Smooth muscle cell (in vitro differentiated cells): ENCODE measurements around the gene MCRS1. TPM values are rescaled to one million over a fixed set of nuclear protein-coding genes. Genes with fewer than 3 reads are reported as not detected.

Experiments used
- DNase-seq: peaks from one replicate; lab custom pipeline; 2025; ENCODE audit not compliant: unreplicated experiment; lab: John Stamatoyannopoulos, UW
- H2AFZ ChIP-seq: fragments of 200-600 bp; sonication (generic); 2 replicates; pipeline ENCODE4 v1.6.0; 2016; ENCODE audit warnings: antibody characterized with exemption, low read depth, mild to moderate bottlenecking
- H3F3A ChIP-seq: fragments of 200-600 bp; sonication (generic); 2 replicates; pipeline ENCODE4 v1.6.0; 2017; ENCODE audit warnings: antibody characterized with exemption, low read depth
- H3K27ac ChIP-seq: fragments of 200-600 bp; sonication (generic); 2 replicates; pipeline ENCODE4 v1.5.1; 2016; ENCODE audit warnings: low read depth, mild to moderate bottlenecking
- H3K27me3 ChIP-seq: fragments of 200-600 bp; sonication (generic); 2 replicates; pipeline ENCODE4 v1.6.1; 2016; ENCODE audit warnings: low read depth, mild to moderate bottlenecking
- H3K36me3 ChIP-seq: fragments of 200-600 bp; sonication (generic); 2 replicates; pipeline ENCODE4 v1.5.1; 2016; ENCODE audit warnings: low read depth
- H3K4me1 ChIP-seq: fragments of 200-600 bp; sonication (generic); 2 replicates; pipeline ENCODE4 v1.5.1; 2016; ENCODE audit warnings: low read depth
- H3K4me2 ChIP-seq: fragments of 200-600 bp; sonication (generic); 2 replicates; pipeline ENCODE4 v1.6.0; 2016; ENCODE audit warnings: mild to moderate bottlenecking
- H3K4me3 ChIP-seq: fragments of 200-600 bp; sonication (generic); 2 replicates; pipeline ENCODE4 v1.5.1; 2016; ENCODE audit warnings: mild to moderate bottlenecking
- H3K79me2 ChIP-seq: fragments of 200-600 bp; sonication (generic); 2 replicates; pipeline ENCODE4 v1.6.0; 2016; ENCODE audit warnings: low read depth, mild to moderate bottlenecking
- H3K9ac ChIP-seq: fragments of 200-600 bp; sonication (generic); 2 replicates; pipeline ENCODE4 v1.6.0; 2016; ENCODE audit warnings: low read depth
- H3K9me3 ChIP-seq: fragments of 200-600 bp; sonication (generic); replicated peaks from 2 replicates; pipeline ENCODE4 v1.5.1; 2016; ENCODE audit warnings: low read depth
- H4K20me1 ChIP-seq: fragments of 200-600 bp; sonication (generic); 2 replicates; pipeline ENCODE4 v1.6.0; 2016; ENCODE audit warnings: low read depth
- CTCF ChIP-seq: fragments of 200-600 bp; sonication (generic); IDR thresholded peaks from 2 replicates; pipeline ENCODE4 v1.5.1; 2017; ENCODE audit warnings: borderline replicate concordance, mild to moderate bottlenecking, antibody characterized with exemption; ENCODE audit not compliant: insufficient read depth, poor library complexity, severe bottlenecking
- WGBS: methylation state at CpG from one replicate; pipeline ENCODE4 v1.1.7; 2016; ENCODE audit warnings: low lambda C conversion rate; 5-methylcytosine and 5-hydroxymethylcytosine counted together
- polyA plus RNA-seq: library from polyadenylated mRNA; unstranded; fragments of >200 nt; fragmentation: Nextera tagmentation; extraction: Ambion mirVana; gene quantifications from 2 replicates; pipeline ENCODE4 v1.2.1, GENCODE V29; 2016
- total RNA-seq: library from RNA; depleted of rRNA; stranded (reverse); fragments of >200 nt; gene quantifications from 2 replicates; pipeline ENCODE4 v1.2.3, GENCODE V29; 2014

Gene MCRS1
- 41.4 and 46.4 TPM in 2 replicates for total RNA-seq
- 54.4 and 55.2 TPM in 2 replicates for polyA plus RNA-seq

- Histone ChIP-seq H3K27me3 (no peaks in the 10 kb centered on the region), H3K27ac (peak within 1 kb of the TSS; percentile 86), H3K9me3 (no peaks in the 10 kb centered on the region), H3K9ac (peak within 1 kb of the TSS; percentile 91), H3F3A (no peaks in the 10 kb centered on the region), H2AFZ (peak within 1 kb of the TSS; percentile 97), H3K4me1 (peaks cover 11% of the 10 kb centered on the region), H3K36me3 (no peaks in the 10 kb centered on the region), H4K20me1 (no peaks in the 10 kb centered on the region), H3K4me3 (peak within 1 kb of the TSS; percentile 84), H3K4me2 (peak within 1 kb of the TSS; percentile 98), H3K79me2 (peaks cover 36% of the 10 kb centered on the region)
- peak; percentile 85 for DNase-seq
- WGBS, result 1% methylated on average over 54 of the region's 54 CpGs
- TF ChIP-seq CTCF, result no peak
Measured at GRCh38 chr12:49567611-49568441, at the start of gene MCRS1. MCRS1 (minus strand) TSS chr12:49568142; CDS start chr12:49566731, 1,411 bp downstream.

GRCh38 chr12:49616533-49617219 is 48.7 kb upstream of the MCRS1 start:
- H3K27ac ChIP-seq, result no peak overlapping the region
- H3K27me3 ChIP-seq, result no peaks in the 10 kb centered on the region
- no peak overlapping the region for H2AFZ ChIP-seq
- DNase-seq, result no peak
- H3K36me3 ChIP-seq, result no peaks in the 10 kb centered on the region
- 77% methylated on average over 5 of the region's 5 CpGs for WGBS
- peaks cover 2% of the 10 kb centered on the region for H3K4me1 ChIP-seq
- no peaks in the 10 kb centered on the region for H3K9me3 ChIP-seq
- H3K4me3 ChIP-seq, result no peak overlapping the region
- no peak overlapping the region for H3K9ac ChIP-seq
- H4K20me1 ChIP-seq, result no peaks in the 10 kb centered on the region
- TF ChIP-seq CTCF, result no peak
- peaks cover 2% of the 10 kb centered on the region for H3F3A ChIP-seq
- H3K4me2 ChIP-seq, result no peak overlapping the region
- H3K79me2 ChIP-seq, result no peaks in the 10 kb centered on the region

GRCh38 chr12:49615725-49616124 is 47.8 kb upstream of the MCRS1 start:
- H3K4me2 ChIP-seq, result no peak overlapping the region
- no peaks in the 10 kb centered on the region for H3K27me3 ChIP-seq
- H3F3A ChIP-seq, result no peaks in the 10 kb centered on the region
- no peak overlapping the region for H2AFZ ChIP-seq
- H3K9me3 ChIP-seq, result no peaks in the 10 kb centered on the region
- no peak for DNase-seq
- H4K20me1 ChIP-seq, result no peaks in the 10 kb centered on the region
- H3K4me1 ChIP-seq, result no peaks in the 10 kb centered on the region
- H3K27ac ChIP-seq, result no peak overlapping the region
- H3K36me3 ChIP-seq, result no peaks in the 10 kb centered on the region
- no peak overlapping the region for H3K4me3 ChIP-seq
- no peak overlapping the region for H3K9ac ChIP-seq
- TF ChIP-seq CTCF, result no peak
- H3K79me2 ChIP-seq, result no peaks in the 10 kb centered on the region
- 94% methylated on average over 7 of the region's 7 CpGs for WGBS
